Amygdala (tissue), 56 donors: ENCODE measurements around the gene ERBB3.
"Not testable (repeated sequence)": the region's sequence is repeated elsewhere in the genome, so short reads cannot be mapped to it uniquely, and the experiment has no call there.

Source experiments
- DNase-seq, 56 donors: peaks; one replicate each; lab custom pipeline; 2025; lab: John Stamatoyannopoulos, UW

The ERBB3 gene

GRCh38 chr12:56107242-56107641 is 27.3 kb downstream of the ERBB3 start:
- no peak for DNase-seq

- no peak for DNase-seq
Observed at GRCh38 chr12:56110571-56110970, 30.6 kb downstream of the ERBB3 start.

- DNase-seq = no peak
Observed at GRCh38 chr12:56114084-56114483, 34.1 kb downstream of the ERBB3 start.

GRCh38 chr12:56115329-56115728 is 35.4 kb downstream of the ERBB3 start:
- DNase-seq = peak in 9 of 56 donors; percentile 3 to 30 (median 6)

GRCh38 chr12:56116267-56117081 is 36.5 kb downstream of the ERBB3 start, which contains the start of gene RPL41:
RPL41 (plus strand) TSS chr12:56116633.
- DNase-seq = peak; percentile 63 to 97 (median 88)

- not testable (repeated sequence) for DNase-seq
Observed at GRCh38 chr12:56117082-56117706, 37.2 kb downstream of the ERBB3 start.

GRCh38 chr12:56117778-56118687 is 38.1 kb downstream of the ERBB3 start, which contains the start of gene ZC3H10:
ZC3H10 (plus strand) TSS chr12:56118266; CDS start chr12:56120563, 2,297 bp downstream.
- peak; percentile 66 to 98 (median 94) for DNase-seq

GRCh38 chr12:56118688-56119357 is 38.9 kb downstream of the ERBB3 start:
- DNase-seq = no peak

- peak in 41 of 56 donors; percentile 2 to 59 (median 26) for DNase-seq
Observed at GRCh38 chr12:56119361-56119796, 39.4 kb downstream of the ERBB3 start.

- no peak for DNase-seq
Observed at GRCh38 chr12:56120158-56120846, 40.3 kb downstream of the ERBB3 start.

- DNase-seq = no peak
Observed at GRCh38 chr12:56121204-56121870, 41.4 kb downstream of the ERBB3 start.

- no peak for DNase-seq
Observed at GRCh38 chr12:56122637-56123036, 42.7 kb downstream of the ERBB3 start.

GRCh38 chr12:56124133-56124532 is 44.2 kb downstream of the ERBB3 start:
- no peak for DNase-seq

GRCh38 chr12:56126732-56127239 is 46.8 kb downstream of the ERBB3 start:
- no peak for DNase-seq

- no peak for DNase-seq
Observed at GRCh38 chr12:56127485-56127887, 47.5 kb downstream of the ERBB3 start.

- peak; percentile 45 to 99 (median 94) for DNase-seq
Observed at GRCh38 chr12:56127888-56128669, 48.1 kb downstream of the ERBB3 start, which contains the start of gene ESYT1. ESYT1 (plus strand) TSS chr12:56128267; CDS start chr12:56128320, 53 bp downstream.

- DNase-seq = peak in 22 of 56 donors; percentile 8 to 55 (median 31)
Observed at GRCh38 chr12:56128670-56129205, 48.8 kb downstream of the ERBB3 start.
